Smooth muscle cell of the brain vasculature (primary cell): ENCODE results near the gene CAPN3.

Experiments
- DNase-seq: peaks from one replicate; pipeline ENCODE4 v3.0.0-alpha.2; 2012; ENCODE audit warnings: low read depth, low spot score

Gene CAPN3

DNA sequence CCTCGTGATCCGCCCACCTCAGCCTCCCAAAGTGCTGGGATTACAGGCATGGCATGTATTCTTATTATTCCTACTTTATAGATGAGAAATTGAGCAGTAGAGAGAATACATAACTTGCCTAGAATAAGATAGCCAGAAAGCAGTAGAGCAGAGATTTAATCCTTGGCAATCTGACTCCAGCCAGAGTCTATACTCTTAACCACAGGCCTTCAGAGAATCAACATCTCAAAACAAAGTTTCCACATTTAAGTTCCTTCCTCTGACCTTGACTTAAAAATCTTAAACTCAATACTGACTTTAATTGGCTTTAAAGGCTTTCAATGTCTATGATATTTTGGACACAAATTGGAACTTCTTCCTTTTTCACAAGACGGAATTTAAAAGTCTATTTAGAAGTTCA lies 94.5 kb downstream of the CAPN3 start:
- no peak for DNase-seq

DNA sequence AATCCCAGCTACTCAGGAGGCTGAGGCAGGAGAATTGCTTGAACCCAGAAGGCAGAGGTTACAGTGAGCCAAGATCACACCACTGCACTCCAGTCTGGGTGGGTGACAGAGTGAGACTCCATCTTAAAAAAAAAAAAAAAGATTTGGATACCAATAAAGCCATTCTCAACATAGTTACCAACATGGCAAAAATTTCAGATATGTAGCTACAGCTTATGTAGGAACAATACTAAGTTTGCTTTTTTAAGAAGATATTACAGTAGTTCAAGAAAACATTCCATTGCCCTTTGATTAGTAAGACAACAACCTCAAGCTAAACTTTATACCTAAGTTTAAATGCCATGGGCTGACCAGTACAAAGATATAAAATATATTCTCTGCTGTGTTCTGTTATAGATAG lies 97.2 kb downstream of the CAPN3 start:
- no peak for DNase-seq

DNA sequence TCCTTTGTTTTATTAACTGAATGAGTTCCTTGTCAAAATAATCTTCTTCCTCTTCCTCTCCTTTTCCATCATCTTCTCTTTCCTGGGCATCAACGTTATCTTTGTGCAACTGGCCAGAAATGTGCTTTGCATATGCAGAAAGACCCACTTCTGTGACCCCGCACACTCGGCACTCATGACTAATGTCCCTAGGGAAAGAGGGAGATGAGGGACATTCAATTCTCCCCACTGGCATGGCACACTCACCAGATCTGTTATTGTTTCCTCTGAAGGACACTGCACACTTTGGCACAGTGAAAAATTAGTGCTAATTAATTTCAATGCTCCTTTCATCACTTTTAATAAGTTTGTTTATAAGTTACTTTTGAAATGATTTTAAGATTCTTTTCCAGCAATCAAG lies 97.7 kb downstream of the CAPN3 start:
- no peak for DNase-seq

DNA sequence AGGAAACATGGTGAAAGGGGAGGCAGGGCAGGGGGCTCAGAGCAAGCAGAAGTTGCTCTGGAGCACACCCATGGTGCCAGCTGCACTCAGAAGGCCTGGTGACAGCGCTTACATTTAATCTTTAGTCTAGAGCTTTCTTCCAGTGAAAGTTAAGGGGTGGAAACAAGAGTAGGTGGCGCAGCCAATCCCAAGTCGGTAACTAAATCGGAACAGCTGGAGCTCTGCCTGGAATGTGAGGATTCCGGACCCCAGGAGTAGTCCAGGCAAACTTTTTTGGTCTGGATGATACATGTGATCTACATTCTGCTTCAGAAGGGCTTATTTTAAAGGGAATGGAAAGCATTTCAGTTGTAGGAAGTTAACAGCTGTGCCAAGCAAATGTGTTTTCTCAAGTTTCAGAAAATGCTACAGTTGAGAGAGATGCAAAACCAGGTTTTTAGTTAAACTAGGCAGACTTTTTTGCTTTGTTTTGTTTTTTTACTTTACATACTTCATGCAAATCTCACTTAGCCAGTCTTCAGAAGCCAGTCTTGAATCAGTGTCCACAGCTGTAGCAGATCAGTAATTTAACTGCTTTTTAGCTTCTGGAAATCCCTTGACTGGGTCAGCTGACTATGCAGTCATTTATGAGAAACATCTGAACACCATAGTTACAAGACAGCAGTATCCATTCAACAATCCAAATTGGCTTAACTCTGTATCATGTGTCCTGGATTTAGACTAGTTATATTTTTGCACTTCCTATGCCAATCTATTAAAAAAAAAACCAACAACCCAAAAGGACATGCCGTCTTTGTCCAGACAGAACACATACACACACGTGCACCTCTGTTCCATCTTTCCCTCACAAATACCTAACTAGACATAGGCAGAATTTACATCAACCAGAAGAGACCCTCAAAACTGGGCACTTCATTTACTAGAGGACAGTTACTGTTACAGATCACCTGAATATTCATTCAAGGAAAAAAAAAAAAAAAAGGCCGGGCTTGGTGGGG lies 98.4 kb downstream of the CAPN3 start:
- DNase-seq = peak; percentile 88

DNA sequence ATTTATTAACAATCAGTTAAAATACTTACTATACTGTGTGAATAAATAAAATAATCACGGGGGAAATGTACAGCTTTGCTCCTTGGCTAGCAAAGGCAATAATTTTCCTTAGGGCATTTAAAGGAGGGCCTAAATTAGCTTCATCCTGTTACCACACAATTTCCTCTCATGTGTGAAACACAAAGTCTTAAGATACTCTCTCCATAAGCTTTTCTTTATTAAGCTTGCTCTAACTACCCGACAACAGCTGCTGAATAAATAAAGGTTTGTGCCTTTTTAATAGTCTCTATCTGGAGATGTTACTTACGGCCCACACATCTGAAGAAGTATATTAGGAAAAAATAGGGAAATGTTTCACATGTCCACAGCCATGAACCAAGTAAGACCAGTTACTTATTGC lies 102.0 kb downstream of the CAPN3 start:
- DNase-seq = no peak
